Measurements from ENCODE around the gene PCNX2.
"Not testable (repeated sequence)": the region's sequence is repeated elsewhere in the genome, so short reads cannot be mapped to it uniquely, and the experiment has no call there.

Gene PCNX2

GRCh38 chr1:233005703-233006102, 289.8 kb downstream of the PCNX2 start:
- no peaks in the 10 kb centered on the region for H3K79me2 ChIP-seq (ENCODE audit: insufficient read depth, low read length)
- H3F3A ChIP-seq (ENCODE audit: insufficient read depth) = no peaks in the 10 kb centered on the region
- no peak overlapping the region for H3K27ac ChIP-seq (ENCODE audit: low read depth, low read length)
- no peak overlapping the region for H3K4me3 ChIP-seq (ENCODE audit: insufficient read depth, low read length, poor library complexity, severe bottlenecking)
- H3K9ac ChIP-seq (ENCODE audit: low read length) = no peak overlapping the region
- no peaks in the 10 kb centered on the region for H3K9me3 ChIP-seq (ENCODE audit: insufficient read depth, low read length)
- no peaks in the 10 kb centered on the region for H3K36me3 ChIP-seq (ENCODE audit: low read length)
- H2AFZ ChIP-seq (ENCODE audit: low read depth, low read length, severe bottlenecking) = no peak overlapping the region
- no peak overlapping the region for H3K4me2 ChIP-seq (ENCODE audit: low read depth, low read length, poor library complexity, severe bottlenecking)
- H3K9me2 ChIP-seq (replicated peaks; ENCODE audit: insufficient read depth, low read length) = no peaks in the 10 kb centered on the region
- no peaks in the 10 kb centered on the region for H4K20me1 ChIP-seq (ENCODE audit: low read depth, low read length)
- TF ChIP-seq EZH2phosphoT487 (conservative IDR thresholded peaks at IDR 0.05; ENCODE audit: low read length) (no peak), CTCF (IDR thresholded peaks at IDR 0.05; ENCODE audit: insufficient read depth, low read length, poor library complexity, severe bottlenecking) (no peak)
- H3K27me3 ChIP-seq (ENCODE audit: low read length) = no peaks in the 10 kb centered on the region

GRCh38 chr1:233005156-233005555, 290.4 kb downstream of the PCNX2 start:
- Histone ChIP-seq H3K36me3 (ENCODE audit: low read length) (no peaks in the 10 kb centered on the region), H2AFZ (ENCODE audit: low read depth, low read length, severe bottlenecking) (no peak overlapping the region), H3K9me3 (ENCODE audit: insufficient read depth, low read length) (no peaks in the 10 kb centered on the region), H3F3A (ENCODE audit: insufficient read depth) (no peaks in the 10 kb centered on the region), H3K9me2 (replicated peaks; ENCODE audit: insufficient read depth, low read length) (no peaks in the 10 kb centered on the region), H3K27me3 (ENCODE audit: low read length) (no peaks in the 10 kb centered on the region), H3K9ac (ENCODE audit: low read length) (no peak overlapping the region), H3K4me3 (ENCODE audit: insufficient read depth, low read length, poor library complexity, severe bottlenecking) (no peak overlapping the region), H3K79me2 (ENCODE audit: insufficient read depth, low read length) (no peaks in the 10 kb centered on the region), H4K20me1 (ENCODE audit: low read depth, low read length) (no peaks in the 10 kb centered on the region), H3K4me2 (ENCODE audit: low read depth, low read length, poor library complexity, severe bottlenecking) (no peak overlapping the region), H3K27ac (ENCODE audit: low read depth, low read length) (no peak overlapping the region)
- TF ChIP-seq CTCF (IDR thresholded peaks at IDR 0.05; ENCODE audit: insufficient read depth, low read length, poor library complexity, severe bottlenecking) (no peak), EZH2phosphoT487 (conservative IDR thresholded peaks at IDR 0.05; ENCODE audit: low read length) (no peak)

GRCh38 chr1:233004451-233004850, 291.1 kb downstream of the PCNX2 start:
- TF ChIP-seq EZH2phosphoT487 (conservative IDR thresholded peaks at IDR 0.05; ENCODE audit: low read length) (no peak), CTCF (IDR thresholded peaks at IDR 0.05; ENCODE audit: insufficient read depth, low read length, poor library complexity, severe bottlenecking) (no peak)
- no peaks in the 10 kb centered on the region for H3K79me2 ChIP-seq (ENCODE audit: insufficient read depth, low read length)
- H3K27me3 ChIP-seq (ENCODE audit: low read length) = no peaks in the 10 kb centered on the region
- no peak overlapping the region for H2AFZ ChIP-seq (ENCODE audit: low read depth, low read length, severe bottlenecking)
- no peak overlapping the region for H3K27ac ChIP-seq (ENCODE audit: low read depth, low read length)
- H3K4me2 ChIP-seq (ENCODE audit: low read depth, low read length, poor library complexity, severe bottlenecking) = no peak overlapping the region
- no peaks in the 10 kb centered on the region for H3K9me3 ChIP-seq (ENCODE audit: insufficient read depth, low read length)
- no peaks in the 10 kb centered on the region for H4K20me1 ChIP-seq (ENCODE audit: low read depth, low read length)
- no peak overlapping the region for H3K9ac ChIP-seq (ENCODE audit: low read length)
- H3K36me3 ChIP-seq (ENCODE audit: low read length) = no peaks in the 10 kb centered on the region
- no peak overlapping the region for H3K4me3 ChIP-seq (ENCODE audit: insufficient read depth, low read length, poor library complexity, severe bottlenecking)
- H3K9me2 ChIP-seq (replicated peaks; ENCODE audit: insufficient read depth, low read length) = no peaks in the 10 kb centered on the region
- no peaks in the 10 kb centered on the region for H3F3A ChIP-seq (ENCODE audit: insufficient read depth)

- not testable (repeated sequence) for H2AFZ ChIP-seq (ENCODE audit: low read depth, low read length, severe bottlenecking); H3K9me3 ChIP-seq (ENCODE audit: insufficient read depth, low read length); H3K4me3 ChIP-seq (ENCODE audit: insufficient read depth, low read length, poor library complexity, severe bottlenecking); H3F3A ChIP-seq (ENCODE audit: insufficient read depth); H3K27ac ChIP-seq (ENCODE audit: low read depth, low read length); H3K27me3 ChIP-seq (ENCODE audit: low read length); H3K4me2 ChIP-seq (ENCODE audit: low read depth, low read length, poor library complexity, severe bottlenecking); H3K9ac ChIP-seq (ENCODE audit: low read length); H3K9me2 ChIP-seq (replicated peaks; ENCODE audit: insufficient read depth, low read length); H3K79me2 ChIP-seq (ENCODE audit: insufficient read depth, low read length); H4K20me1 ChIP-seq (ENCODE audit: low read depth, low read length); H3K36me3 ChIP-seq (ENCODE audit: low read length)
These were observed 291.9 kb downstream of the PCNX2 start for GRCh38 chr1:233003638-233004037.
